Activated T-cell treated with anti-CD3 and anti-CD28 coated beads for 48 hours (primary cell): Measurements from ENCODE around the gene SSU72.
A peak's percentile ranks its signal among the peaks of the same experiment; 100 is the strongest.

Source experiments
- DNase-seq: peaks from one replicate; pipeline ENCODE4 v3.0.0-alpha.2; 2020; ENCODE audit warnings: low read depth

SSU72 gene

DNA sequence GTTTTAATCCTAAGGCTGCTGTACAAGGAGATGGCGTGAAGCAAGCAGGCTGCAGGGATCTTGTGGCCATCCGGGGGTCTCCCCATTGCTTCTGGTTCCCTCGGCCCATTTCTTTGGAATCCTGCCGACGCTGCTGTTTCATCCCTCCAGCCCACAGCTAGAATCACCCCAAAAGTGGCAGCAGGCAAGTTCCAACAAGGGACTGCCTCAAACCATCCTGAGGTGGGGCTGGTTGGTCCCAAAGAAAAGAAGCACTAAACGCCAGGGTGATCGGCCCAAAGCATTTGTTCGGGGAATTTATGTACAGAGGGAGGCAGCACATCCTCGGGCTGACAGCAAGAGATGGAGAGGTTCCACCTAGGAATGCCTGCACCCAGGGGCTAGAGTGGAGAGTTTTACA lies 36.1 kb upstream of the SSU72 start:
- DNase-seq = no peak

DNA sequence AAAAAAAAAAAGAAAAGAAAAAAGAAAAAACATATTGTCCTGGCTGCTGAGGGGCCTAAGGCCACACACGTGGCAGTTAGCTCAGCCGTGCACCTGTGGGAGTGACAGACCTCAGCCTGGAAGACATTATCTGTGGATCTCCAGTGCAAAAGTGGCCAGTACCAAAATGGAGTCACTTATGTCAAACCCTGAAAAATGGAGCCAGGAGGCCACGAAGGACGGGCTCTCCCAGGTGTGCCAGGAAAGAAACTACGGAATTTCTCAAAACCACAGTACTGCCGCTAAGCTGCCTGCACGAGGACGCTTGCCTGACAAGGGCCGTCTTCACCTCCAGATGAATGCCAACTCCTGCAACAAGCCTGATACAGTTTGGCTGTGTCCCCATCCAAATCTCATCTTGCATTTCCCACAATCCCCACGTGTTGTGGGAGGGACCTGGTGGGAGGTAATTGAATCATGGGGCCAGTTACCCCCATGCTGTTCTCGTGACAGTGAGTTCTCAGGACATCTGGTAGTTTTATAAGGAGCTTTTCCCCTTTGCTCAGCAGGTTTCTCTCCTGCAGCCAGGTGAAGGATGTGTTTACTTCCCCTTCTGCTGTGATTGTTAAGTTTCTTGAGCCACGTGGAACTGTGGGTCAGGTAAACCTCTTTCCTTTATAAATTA lies 35.3 kb upstream of the SSU72 start:
- DNase-seq = no peak

- DNase-seq = no peak
Observed at GRCh38 chr1:1606232-1606631, 31.6 kb upstream of the SSU72 start.

- no peak for DNase-seq
Observed at GRCh38 chr1:1605724-1606123, 31.1 kb upstream of the SSU72 start.

- DNase-seq = no peak
Observed at GRCh38 chr1:1605034-1605591, 30.4 kb upstream of the SSU72 start.

GRCh38 chr1:1604374-1605033 lies 29.8 kb upstream of the SSU72 start:
- no peak for DNase-seq

GRCh38 chr1:1603671-1604373 lies 29.2 kb upstream of the SSU72 start:
- DNase-seq = no peak

GRCh38 chr1:1602968-1603506 lies 28.4 kb upstream of the SSU72 start:
- no peak for DNase-seq

DNA sequence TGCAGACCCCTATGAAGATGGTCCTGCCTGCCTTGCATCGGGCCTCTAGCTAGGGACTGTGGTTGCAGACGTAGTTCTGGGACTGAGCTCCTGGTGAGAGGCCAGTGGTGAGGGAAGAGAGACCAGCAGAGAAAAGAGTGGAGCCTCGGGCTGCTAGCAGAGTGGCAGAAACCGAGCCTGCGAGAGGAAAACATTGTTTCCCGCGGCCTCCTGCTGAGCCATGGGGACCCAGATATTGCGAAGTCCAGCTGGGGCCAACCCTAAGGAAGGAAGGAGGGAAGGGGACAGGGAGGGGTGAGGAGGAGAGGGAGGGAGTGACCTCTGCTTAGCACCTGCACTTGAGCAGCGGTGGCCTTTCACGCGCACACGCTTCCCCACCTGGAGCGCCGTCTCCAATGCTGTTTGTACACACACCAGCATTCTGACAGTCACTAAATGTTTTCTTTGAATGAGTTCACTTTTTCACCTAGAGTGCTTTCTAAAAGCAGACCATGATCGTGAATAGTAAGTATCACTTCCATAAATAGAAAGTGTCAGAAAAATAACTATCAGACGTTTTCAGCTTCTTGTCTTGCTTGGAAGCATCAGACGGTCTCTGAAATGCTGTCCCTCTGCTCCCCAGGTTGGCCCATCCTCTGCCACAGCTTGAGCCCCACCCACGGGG lies 27.8 kb upstream of the SSU72 start:
- DNase-seq = no peak

DNA sequence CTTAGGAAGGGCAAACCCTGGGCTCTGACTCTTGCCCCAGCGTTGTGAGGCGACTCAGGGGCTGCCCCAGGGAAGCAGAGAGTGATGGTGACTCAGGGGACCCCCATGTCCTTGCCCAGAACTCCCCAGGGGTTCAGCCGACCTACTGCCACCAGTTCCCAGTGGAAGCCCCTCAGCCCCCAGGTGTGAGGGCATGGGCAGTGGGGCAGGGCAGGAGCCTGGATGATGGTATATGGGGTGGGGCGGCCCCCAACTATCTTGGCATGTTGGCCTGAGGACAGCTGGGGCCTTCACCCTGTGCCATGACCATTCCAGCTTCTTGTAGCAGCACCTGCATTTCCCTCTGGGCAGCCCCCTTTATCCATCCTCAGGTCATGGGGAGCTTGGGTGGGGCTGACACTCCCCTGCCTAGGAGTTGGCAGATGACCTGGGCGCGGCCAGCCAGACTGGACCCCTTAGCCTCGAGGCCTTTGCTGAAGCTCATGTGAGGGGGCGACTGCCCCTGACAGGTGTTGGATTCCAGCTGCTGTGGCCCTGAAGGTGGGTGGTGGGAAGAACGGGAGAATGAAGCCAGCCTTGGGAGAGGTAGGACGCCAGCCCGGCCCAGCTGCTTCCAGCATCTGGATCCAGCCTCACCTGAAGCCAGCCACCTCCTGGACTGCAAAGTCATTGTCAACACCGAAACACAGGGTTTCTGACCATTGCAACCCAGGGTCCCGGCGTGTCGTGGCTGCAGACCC lies 27.1 kb upstream of the SSU72 start:
- DNase-seq = no peak

- no peak for DNase-seq
Observed at GRCh38 chr1:1600861-1601563, 26.3 kb upstream of the SSU72 start.

GRCh38 chr1:1599935-1600860 lies 25.5 kb upstream of the SSU72 start, which contains the start of gene FNDC10:
Gene FNDC10, minus strand, starts transcription at chr1:1600135. Its CDS starts 120 bp downstream, at chr1:1600015.
- DNase-seq = no peak

DNA sequence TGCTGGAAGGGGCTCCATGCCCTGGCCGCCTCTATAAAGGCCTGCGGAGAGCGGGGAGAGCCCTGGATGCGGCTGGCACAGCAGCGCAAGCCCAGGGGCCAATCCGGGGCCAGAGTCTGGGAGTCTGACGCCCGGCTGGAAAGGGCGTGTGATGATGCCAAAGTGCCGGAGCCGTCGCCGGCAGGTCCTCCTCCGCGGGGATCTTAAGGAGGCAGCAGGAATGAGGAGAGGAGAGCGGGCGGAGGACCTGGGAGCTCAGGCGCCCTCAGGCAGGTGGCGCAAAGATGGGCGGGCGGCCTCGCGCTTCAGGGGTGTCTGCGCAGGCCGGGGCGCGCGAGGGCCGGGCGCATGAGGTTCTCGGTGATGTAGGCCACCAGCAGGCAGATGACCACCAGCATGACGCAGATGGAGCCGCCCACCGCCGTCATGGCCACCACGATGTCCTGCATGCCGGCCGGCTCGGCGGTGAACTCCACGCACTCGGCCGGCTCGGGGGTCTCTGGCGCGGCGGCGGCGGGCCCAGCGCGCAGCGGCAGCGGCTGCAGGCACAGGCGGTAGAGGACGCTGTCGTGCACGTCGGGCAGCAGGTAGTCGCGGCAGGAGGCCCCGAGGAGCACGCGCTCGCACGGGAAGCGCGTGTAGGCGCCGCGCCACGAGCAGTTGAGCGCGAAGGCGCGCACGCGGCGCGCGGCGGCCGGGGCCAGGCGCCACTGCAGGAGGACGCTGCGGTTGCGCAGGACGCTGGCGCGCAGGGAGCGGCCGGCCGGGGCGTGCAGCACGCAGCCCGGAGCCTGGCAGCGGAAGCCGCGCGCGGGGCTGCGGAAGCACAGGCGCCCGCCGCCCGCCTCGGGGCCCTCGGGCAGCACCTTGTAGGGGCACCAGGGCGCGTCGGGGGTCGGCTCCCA lies 24.6 kb upstream of the SSU72 start:
- DNase-seq = peak; percentile 27

GRCh38 chr1:1598720-1599029 lies 24.0 kb upstream of the SSU72 start:
- DNase-seq = no peak

DNA sequence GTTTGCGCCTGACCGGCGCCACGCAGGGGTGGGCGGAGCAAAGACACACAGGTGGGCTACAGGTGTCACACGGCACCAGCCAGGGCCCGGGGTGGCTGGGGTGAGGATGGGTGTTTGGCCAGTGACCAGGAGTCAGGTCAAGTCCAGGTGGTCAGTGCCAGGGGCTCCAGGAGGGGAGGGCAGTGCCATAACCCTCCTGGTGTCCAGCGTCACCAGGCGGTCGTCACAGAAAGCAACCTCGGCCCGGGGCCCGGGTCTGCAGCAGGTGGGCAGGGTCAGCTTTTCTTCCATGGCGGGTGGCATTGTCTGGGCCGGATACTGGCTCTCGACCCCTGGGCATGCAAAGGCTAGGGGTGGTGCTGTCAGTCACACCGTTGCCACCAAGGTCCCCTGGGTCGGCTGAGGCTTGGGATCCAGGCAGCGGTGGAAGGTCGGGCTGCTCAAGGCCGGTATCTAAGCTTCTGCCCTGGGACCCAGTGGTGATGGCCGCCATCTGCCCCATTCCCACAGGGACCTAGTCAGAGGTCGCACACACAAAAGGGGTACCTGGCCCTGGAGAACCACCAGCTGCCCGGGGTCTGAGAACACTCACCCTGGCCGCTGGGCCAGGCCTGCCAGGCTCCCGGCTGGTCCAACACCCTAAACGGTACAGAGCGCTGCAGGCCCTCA lies 23.5 kb upstream of the SSU72 start:
- DNase-seq = no peak

- DNase-seq = no peak
Observed at GRCh38 chr1:1597275-1597930, 22.7 kb upstream of the SSU72 start.

DNA sequence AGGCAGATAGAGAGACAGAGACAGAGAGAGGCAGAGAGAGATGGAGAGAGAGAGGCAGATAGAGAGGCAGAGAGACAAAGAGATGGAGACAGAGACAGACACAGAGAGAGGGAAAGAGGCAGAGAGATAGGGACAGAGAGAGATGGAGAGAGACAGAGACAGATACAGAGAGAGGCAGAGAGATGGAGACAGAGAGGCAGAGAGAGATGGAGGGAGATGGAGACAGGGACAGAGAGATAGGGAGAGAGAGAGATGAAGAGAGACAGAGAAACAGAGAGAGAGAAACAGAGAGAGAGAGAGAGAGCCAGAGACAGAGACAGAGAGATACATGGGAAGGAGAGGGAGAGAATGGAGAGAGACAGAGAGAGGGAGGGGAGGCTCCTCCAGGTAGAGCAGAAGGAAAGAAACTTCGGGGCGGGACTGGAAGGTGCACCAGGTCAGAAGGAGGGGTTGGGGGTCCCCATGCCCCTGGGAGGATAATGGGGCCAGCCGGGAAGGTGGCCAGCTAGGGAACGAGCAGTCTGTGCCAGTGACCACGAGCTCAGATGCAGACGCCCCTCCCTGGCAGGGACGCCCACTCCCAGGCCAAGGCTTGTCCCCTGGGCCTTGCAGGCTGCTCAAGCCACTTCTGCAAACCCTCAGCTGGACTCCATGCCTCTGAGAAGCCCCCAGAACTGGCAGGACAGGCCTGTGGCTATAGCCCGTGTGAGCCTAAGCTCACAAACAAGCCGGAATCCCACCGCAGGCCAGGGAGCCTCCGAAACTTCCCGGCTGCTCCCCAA lies 22.0 kb upstream of the SSU72 start:
- no peak for DNase-seq
